ENCODE measurements around the gene UNC5A.

The UNC5A gene

DNA sequence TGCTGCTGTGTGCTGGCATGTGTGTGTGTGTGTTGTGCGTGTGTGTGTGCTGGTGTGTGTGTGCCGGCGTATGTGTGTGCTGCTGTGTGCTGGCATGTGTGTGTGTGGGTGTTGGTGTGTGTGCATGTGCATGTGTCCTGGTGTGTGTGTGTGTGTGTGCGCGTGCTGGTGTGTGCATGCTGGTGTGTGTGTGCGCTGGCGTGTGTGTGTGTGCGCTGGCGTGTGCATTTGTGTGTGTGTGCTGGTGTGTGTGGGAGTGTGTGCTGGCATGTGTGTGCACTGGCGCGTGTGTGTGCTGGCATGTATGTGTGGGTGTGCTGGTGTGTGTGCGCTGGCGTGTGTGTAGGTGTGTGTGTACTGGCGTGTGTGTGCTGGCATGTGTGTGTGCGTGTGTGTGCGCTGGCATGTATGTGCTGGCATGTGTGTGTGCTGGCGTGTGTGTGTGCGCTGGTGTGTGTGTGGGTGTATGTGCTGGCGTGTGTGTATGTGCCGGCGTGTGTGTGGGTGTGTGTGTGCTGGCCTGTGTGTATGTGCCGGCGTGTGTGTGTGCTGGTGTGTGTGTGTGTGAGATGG is 20.1 kb downstream of the UNC5A start:
- no peak for TF ChIP-seq CTCF (IDR thresholded peaks at IDR 0.05; ENCODE audit: extremely low read depth, missing control alignments)
- DNase-seq (ENCODE audit: low spot score): no peak

DNA sequence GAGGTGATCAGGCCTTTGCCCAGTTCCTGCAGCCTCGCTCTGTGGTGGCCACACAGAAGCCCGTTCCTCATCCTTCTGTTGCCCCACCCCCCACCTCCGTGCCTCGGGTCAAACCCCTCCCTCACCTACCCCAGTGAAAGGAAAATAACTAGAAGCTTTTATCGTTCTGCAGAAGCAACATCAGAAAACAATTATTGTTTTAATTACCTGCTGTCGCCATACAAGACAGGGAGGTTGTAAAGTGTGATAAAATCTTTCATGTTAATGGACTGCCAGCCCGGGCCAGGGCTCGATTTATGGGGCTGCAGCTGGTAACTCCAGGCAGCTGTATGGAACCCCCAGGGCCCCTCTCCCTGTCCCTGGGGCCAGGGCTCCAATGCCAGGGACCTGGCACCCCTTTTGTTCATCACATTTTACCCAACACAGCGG is 20.6 kb downstream of the UNC5A start:
- TF ChIP-seq CTCF (IDR thresholded peaks at IDR 0.05; ENCODE audit: extremely low read depth, missing control alignments): no peak
- no peak for DNase-seq (ENCODE audit: low spot score)

DNA sequence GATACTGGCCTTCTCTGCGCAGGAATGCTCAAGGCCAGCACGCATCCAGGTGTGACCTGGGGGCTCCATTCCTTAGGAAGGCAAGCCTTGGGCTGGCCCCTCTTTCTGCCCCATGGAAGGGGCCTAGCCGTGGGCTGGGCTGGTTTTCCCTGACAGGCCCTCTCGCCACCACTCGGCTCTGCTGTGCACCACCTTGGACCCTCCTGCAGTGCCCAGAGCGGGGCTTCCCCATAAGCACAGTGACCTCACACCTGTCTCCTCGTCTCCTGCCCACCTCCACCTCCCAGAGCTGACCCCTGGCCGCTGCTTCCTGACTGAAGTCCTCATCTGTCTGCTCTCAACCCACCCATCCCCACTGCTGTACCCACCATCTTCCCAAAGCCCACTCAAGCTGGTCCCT is 21.1 kb downstream of the UNC5A start:
- DNase-seq (ENCODE audit: low spot score): no peak
- TF ChIP-seq CTCF (IDR thresholded peaks at IDR 0.05; ENCODE audit: extremely low read depth, missing control alignments): no peak

GRCh38 chr5:176832162-176832561 is 21.8 kb downstream of the UNC5A start:
- no peak for DNase-seq (ENCODE audit: low spot score)
- TF ChIP-seq CTCF (IDR thresholded peaks at IDR 0.05; ENCODE audit: extremely low read depth, missing control alignments): no peak

DNA sequence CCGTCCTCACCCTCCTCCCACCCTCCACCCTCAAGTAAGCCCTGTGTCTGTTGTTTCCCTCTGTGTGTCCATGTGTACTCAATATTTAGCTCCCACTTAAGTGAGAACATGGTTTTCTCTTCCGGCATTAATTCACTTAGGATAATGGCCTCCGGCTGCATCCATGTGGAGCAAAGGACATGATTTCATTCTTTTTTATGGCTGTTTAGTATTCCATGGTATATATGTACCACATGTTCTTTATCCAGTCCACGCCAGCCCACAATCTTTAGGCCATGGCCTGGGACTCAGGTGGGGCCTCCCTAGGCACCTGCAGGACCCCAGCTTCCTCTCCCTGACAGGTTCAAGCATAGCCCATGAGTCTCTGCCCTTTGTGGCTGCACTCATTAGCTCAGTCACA is 22.9 kb downstream of the UNC5A start:
- no peak for DNase-seq (ENCODE audit: low spot score)
- TF ChIP-seq CTCF (IDR thresholded peaks at IDR 0.05; ENCODE audit: extremely low read depth, missing control alignments): no peak

DNA sequence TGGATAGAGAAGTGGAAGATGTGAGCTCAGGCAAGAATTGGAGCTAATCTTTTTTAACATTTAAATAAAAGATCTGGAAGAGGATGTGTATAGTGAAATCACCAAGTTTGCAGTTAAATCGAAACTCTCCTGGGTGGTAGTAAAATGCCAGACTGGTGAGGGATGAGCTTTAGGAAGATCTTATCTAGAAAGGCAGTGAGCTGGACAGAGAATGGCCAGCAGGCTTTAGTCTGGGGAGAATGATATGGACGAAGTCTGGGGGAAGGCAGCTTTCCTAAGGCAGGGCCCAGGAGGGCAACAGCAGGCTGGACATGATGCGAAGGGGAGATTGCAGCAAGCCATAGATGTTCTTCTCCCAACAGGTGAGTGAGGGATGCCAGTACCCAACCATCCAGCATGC is 25.6 kb downstream of the UNC5A start:
- TF ChIP-seq CTCF (IDR thresholded peaks at IDR 0.05; ENCODE audit: extremely low read depth, missing control alignments): no peak
- DNase-seq (ENCODE audit: low spot score): no peak

GRCh38 chr5:176836811-176837706 is 26.7 kb downstream of the UNC5A start:
- TF ChIP-seq CTCF (IDR thresholded peaks at IDR 0.05; ENCODE audit: extremely low read depth, missing control alignments): no peak
- no peak for DNase-seq (ENCODE audit: low spot score)
